ENCODE data around the gene OLA1.

DNA sequence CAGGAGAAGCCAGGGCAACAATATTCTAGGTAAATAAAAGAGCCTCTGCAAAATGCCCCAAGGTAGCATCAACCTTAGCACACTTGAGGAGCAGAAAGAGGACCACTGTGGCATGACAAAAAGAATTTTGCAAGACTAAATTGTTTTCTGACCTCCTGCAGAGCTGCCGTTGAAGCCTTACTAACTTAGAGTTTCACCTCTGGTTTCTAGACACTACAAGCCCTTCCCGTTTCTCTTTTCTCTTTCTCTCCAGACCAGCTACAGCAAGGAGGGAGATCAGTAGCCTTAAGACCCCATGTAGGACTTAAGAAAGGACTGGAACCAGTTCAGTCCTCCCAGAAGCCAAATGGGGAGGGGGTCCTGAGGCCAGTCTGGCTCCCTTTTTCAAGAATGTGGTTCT is 209.9 kb downstream of the OLA1 start:
- TF ChIP-seq, protein P1, sequence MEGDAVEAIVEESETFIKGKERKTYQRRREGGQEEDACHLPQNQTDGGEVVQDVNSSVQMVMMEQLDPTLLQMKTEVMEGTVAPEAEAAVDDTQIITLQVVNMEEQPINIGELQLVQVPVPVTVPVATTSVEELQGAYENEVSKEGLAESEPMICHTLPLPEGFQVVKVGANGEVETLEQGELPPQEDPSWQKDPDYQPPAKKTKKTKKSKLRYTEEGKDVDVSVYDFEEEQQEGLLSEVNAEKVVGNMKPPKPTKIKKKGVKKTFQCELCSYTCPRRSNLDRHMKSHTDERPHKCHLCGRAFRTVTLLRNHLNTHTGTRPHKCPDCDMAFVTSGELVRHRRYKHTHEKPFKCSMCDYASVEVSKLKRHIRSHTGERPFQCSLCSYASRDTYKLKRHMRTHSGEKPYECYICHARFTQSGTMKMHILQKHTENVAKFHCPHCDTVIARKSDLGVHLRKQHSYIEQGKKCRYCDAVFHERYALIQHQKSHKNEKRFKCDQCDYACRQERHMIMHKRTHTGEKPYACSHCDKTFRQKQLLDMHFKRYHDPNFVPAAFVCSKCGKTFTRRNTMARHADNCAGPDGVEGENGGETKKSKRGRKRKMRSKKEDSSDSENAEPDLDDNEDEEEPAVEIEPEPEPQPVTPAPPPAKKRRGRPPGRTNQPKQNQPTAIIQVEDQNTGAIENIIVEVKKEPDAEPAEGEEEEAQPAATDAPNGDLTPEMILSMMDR (IDR thresholded peaks at IDR 0.05) = no peak
- TF ChIP-seq POLR2A (IDR thresholded peaks at IDR 0.05) = no peak

Data from uterus (tissue), 2 donors.